DMS 273 (cell line): ENCODE measurements around the gene PRKACB.
"Not testable (repeated sequence)": the region's sequence is repeated elsewhere in the genome, so short reads cannot be mapped to it uniquely, and the experiment has no call there.

Source experiments
- DNase-seq: peaks from one replicate; lab custom pipeline; 2025; ENCODE audit not compliant: unreplicated experiment; lab: John Stamatoyannopoulos, UW

PRKACB gene

GRCh38 chr1:84265867-84266266 lies 121.8 kb downstream of the PRKACB start:
- DNase-seq: no peak

- DNase-seq: no peak
Observed at GRCh38 chr1:84266748-84267147, 122.7 kb downstream of the PRKACB start.

- DNase-seq: no peak
Observed at GRCh38 chr1:84267476-84267875, 123.4 kb downstream of the PRKACB start.

- DNase-seq: no peak
Observed at GRCh38 chr1:84268346-84268745, 124.3 kb downstream of the PRKACB start.

- DNase-seq: no peak
Observed at GRCh38 chr1:84269306-84269705, 125.2 kb downstream of the PRKACB start.

GRCh38 chr1:84271441-84272151 lies 127.5 kb downstream of the PRKACB start:
- no peak for DNase-seq

- DNase-seq: no peak
Observed at GRCh38 chr1:84272401-84272800, 128.3 kb downstream of the PRKACB start.

GRCh38 chr1:84277343-84278059 lies 133.4 kb downstream of the PRKACB start:
- no peak for DNase-seq

- no peak for DNase-seq
Observed at GRCh38 chr1:84278905-84279304, 134.8 kb downstream of the PRKACB start.

- no peak for DNase-seq
Observed at GRCh38 chr1:84280912-84281311, 136.8 kb downstream of the PRKACB start.

- no peak for DNase-seq
Observed at GRCh38 chr1:84282780-84283333, 138.8 kb downstream of the PRKACB start.

- DNase-seq: no peak
Observed at GRCh38 chr1:84283381-84283780, 139.3 kb downstream of the PRKACB start.

GRCh38 chr1:84286071-84286470 lies 142.0 kb downstream of the PRKACB start:
- DNase-seq: no peak

- not testable (repeated sequence) for DNase-seq
Observed at GRCh38 chr1:84287389-84287788, 143.3 kb downstream of the PRKACB start.
